HEK293T (cell line): ENCODE results near the gene DLX3.

Experiments
- ARNT ChIP-seq: fragments of 450-650 bp; IDR thresholded peaks from 2 replicates; pipeline ENCODE4 v1.6.1; 2017; ENCODE audit warnings: mild to moderate bottlenecking
- BHLHE40 ChIP-seq: fragments of 450-650 bp; IDR thresholded peaks from 2 replicates; pipeline ENCODE4 v1.6.1; 2016; ENCODE audit warnings: mild to moderate bottlenecking, moderate library complexity, borderline replicate concordance
- FOXA1 ChIP-seq: fragments of 450-650 bp; IDR thresholded peaks from 2 replicates; pipeline ENCODE4 v1.6.1; 2016; ENCODE audit warnings: mild to moderate bottlenecking
- FOXK2 ChIP-seq: fragments of 450-650 bp; IDR thresholded peaks from 2 replicates; pipeline ENCODE4 v1.6.1; 2016; ENCODE audit warnings: mild to moderate bottlenecking
- FOXM1 ChIP-seq: fragments of 450-650 bp; IDR thresholded peaks from 2 replicates; pipeline ENCODE4 v1.6.1; 2017; ENCODE audit warnings: mild to moderate bottlenecking, borderline replicate concordance
- L3MBTL2 ChIP-seq: fragments of 450-650 bp; conservative IDR thresholded peaks from 2 replicates; pipeline ENCODE4 v1.6.1; 2016; ENCODE audit warnings: mild to moderate bottlenecking
- NFRKB ChIP-seq: fragments of 450-650 bp; IDR thresholded peaks from 2 replicates; pipeline ENCODE4 v1.6.1; 2016; ENCODE audit warnings: mild to moderate bottlenecking, moderate library complexity
- TF ChIP-seq, protein P1 (sequence below): fragments of 450-650 bp; IDR thresholded peaks from 2 replicates; pipeline ENCODE4 v1.6.1; 2016

DNA sequence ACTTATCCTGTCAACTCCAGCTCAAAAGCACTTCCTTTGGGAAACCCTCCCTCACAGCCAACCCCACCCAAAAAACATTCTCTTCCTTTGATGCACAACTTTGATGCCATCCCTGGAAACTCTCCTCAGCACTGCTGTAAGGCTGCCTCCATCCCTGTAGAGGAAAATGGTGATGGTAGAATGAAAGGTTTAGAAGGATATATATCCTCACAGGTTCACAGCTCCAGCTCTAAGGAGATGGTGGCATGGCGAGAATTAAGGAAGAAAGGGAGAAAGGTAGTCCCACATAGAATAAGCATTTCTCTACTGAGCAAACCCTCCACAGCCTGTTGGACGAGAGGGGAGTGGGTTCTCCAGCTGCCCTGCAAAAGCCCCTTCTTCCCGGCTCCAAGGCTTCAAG lies 28.3 kb downstream of the DLX3 start:
- TF ChIP-seq BHLHE40 (no peak), FOXK2 (no peak), ARNT (no peak), FOXA1 (no peak), NFRKB (no peak), L3MBTL2 (no peak), FOXM1 (no peak)
- TF ChIP-seq, protein P1, sequence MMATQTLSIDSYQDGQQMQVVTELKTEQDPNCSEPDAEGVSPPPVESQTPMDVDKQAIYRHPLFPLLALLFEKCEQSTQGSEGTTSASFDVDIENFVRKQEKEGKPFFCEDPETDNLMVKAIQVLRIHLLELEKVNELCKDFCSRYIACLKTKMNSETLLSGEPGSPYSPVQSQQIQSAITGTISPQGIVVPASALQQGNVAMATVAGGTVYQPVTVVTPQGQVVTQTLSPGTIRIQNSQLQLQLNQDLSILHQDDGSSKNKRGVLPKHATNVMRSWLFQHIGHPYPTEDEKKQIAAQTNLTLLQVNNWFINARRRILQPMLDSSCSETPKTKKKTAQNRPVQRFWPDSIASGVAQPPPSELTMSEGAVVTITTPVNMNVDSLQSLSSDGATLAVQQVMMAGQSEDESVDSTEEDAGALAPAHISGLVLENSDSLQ = no peak
